Calu3 (cell line): ENCODE measurements around the gene BNIP3. TPM values are rescaled to one million over a fixed set of nuclear protein-coding genes. Genes with fewer than 3 reads are reported as not detected.
A peak's percentile ranks its signal among the peaks of the same experiment; 100 is the strongest.

Source experiments
- BruUV-seq: library from RNA; stranded (reverse); fragments of 400-500 nt; replicated peaks from 2 replicates; lab custom pipeline; 2021; lab: Mats Ljungman, UMichigan
- CTCF ChIA-PET: fragments of 300-600 bp; sonication (Branson Sonifier 250); formaldehyde crosslinking; loops from one replicate; lab custom pipeline; 2022; ENCODE audit warnings: antibody characterized with exemption; lab: Charles Lee
- DNase-seq: peaks from one replicate; pipeline ENCODE4 v3.0.0; 2022
- H3K27ac Mint-ChIP-seq: one replicate; pipeline ENCODE4 v1.8.0; 2022; ENCODE audit warnings: mixed read lengths; ENCODE audit not compliant: unreplicated experiment
- H3K27me3 Mint-ChIP-seq: one replicate; pipeline ENCODE4 v1.8.0; 2022; ENCODE audit warnings: mixed read lengths; ENCODE audit not compliant: unreplicated experiment
- H3K36me3 Mint-ChIP-seq: one replicate; pipeline ENCODE4 v1.8.0; 2022; ENCODE audit warnings: mild to moderate bottlenecking, moderate library complexity, mixed read lengths; ENCODE audit not compliant: insufficient read depth, unreplicated experiment
- H3K4me1 Mint-ChIP-seq: one replicate; pipeline ENCODE4 v1.8.0; 2022; ENCODE audit warnings: mild to moderate bottlenecking, low read depth, mixed read lengths; ENCODE audit not compliant: unreplicated experiment
- H3K4me3 Mint-ChIP-seq: one replicate; pipeline ENCODE4 v1.8.0; 2022; ENCODE audit warnings: mild to moderate bottlenecking, low read depth, moderate library complexity, mixed read lengths; ENCODE audit not compliant: unreplicated experiment
- H3K9me3 Mint-ChIP-seq: one replicate; pipeline ENCODE4 v1.8.0; 2022; ENCODE audit warnings: low read depth, mixed read lengths; ENCODE audit not compliant: unreplicated experiment
- CTCF ChIP-seq: fragments of 200-600 bp; IDR thresholded peaks from one replicate; pipeline ENCODE4 v1.8.0; 2022; ENCODE audit warnings: antibody characterized with exemption; ENCODE audit not compliant: unreplicated experiment
- intact Hi-C: fragments of 100-400 bp; cut with micrococcal nuclease; formaldehyde crosslinking; loops from one replicate; pipeline ENCODE4 v1.10.0; 2022; ENCODE audit not compliant: unreplicated experiment
- total RNA-seq: library from RNA; stranded (reverse); gene quantifications from 2 replicates; pipeline ENCODE4 v1.2.3, GENCODE V29; 2022

BNIP3 gene
- total RNA-seq, 1 experiment from 2014 or later, result 7.9 TPM

GRCh38 chr10:131944412-131944811, 37.3 kb downstream of the BNIP3 start:
- H3K4me3 Mint-ChIP-seq, result no peak overlapping the region
- CTCF ChIA-PET, result no interaction called here
- no peaks in the 10 kb centered on the region for H3K27me3 Mint-ChIP-seq
- TF ChIP-seq CTCF, result no peak
- no peaks in the 10 kb centered on the region for H3K9me3 Mint-ChIP-seq
- H3K27ac Mint-ChIP-seq, result no peak overlapping the region
- no peaks in the 10 kb centered on the region for H3K4me1 Mint-ChIP-seq
- BruUV-seq, result no TSS peak
- no peak for DNase-seq
- intact Hi-C loops, result no loop called here
- peaks cover 25% of the 10 kb centered on the region for H3K36me3 Mint-ChIP-seq

- CTCF ChIA-PET, result no interaction called here
- H3K4me3 Mint-ChIP-seq, result no peak overlapping the region
- peak; percentile 4 for DNase-seq
- H3K27me3 Mint-ChIP-seq, result no peaks in the 10 kb centered on the region
- no peak for TF ChIP-seq CTCF
- H3K4me1 Mint-ChIP-seq, result no peaks in the 10 kb centered on the region
- no TSS peak for BruUV-seq
- intact Hi-C loops, result no loop called here
- H3K36me3 Mint-ChIP-seq, result peaks cover 26% of the 10 kb centered on the region
- H3K9me3 Mint-ChIP-seq, result no peaks in the 10 kb centered on the region
- H3K27ac Mint-ChIP-seq, result no peak overlapping the region
Measured at GRCh38 chr10:131943021-131943814, 38.5 kb downstream of the BNIP3 start.

- TSS peak; percentile 22 for BruUV-seq
- Mint-ChIP-seq H3K9me3 (no peaks in the 10 kb centered on the region), H3K27me3 (no peaks in the 10 kb centered on the region), H3K36me3 (peaks cover 19% of the 10 kb centered on the region), H3K27ac (no peak overlapping the region), H3K4me1 (no peaks in the 10 kb centered on the region), H3K4me3 (no peak overlapping the region)
- intact Hi-C loops, result no loop called here
- TF ChIP-seq CTCF, result no peak
- CTCF ChIA-PET, result no interaction called here
- no peak for DNase-seq
Measured at GRCh38 chr10:131942455-131942854, 39.3 kb downstream of the BNIP3 start.

- no peak overlapping the region for H3K4me3 Mint-ChIP-seq
- H3K4me1 Mint-ChIP-seq, result no peaks in the 10 kb centered on the region
- no TSS peak for BruUV-seq
- no peak for TF ChIP-seq CTCF
- H3K36me3 Mint-ChIP-seq, result peaks cover 14% of the 10 kb centered on the region
- H3K9me3 Mint-ChIP-seq, result no peaks in the 10 kb centered on the region
- no peak for DNase-seq
- no peak overlapping the region for H3K27ac Mint-ChIP-seq
- CTCF ChIA-PET, result no interaction called here
- no peaks in the 10 kb centered on the region for H3K27me3 Mint-ChIP-seq
- intact Hi-C loops, result no loop called here
Measured at GRCh38 chr10:131938681-131939080, 43.0 kb downstream of the BNIP3 start.
